Measurements from ENCODE around the gene ZKSCAN3.
"Not testable (repeated sequence)": the region's sequence is repeated elsewhere in the genome, so short reads cannot be mapped to it uniquely, and the experiment has no call there.

The ZKSCAN3 gene

GRCh38 chr6:28377879-28378278 lies 28.1 kb downstream of the ZKSCAN3 start:
- no peak for DNase-seq

GRCh38 chr6:28378644-28379043 lies 28.9 kb downstream of the ZKSCAN3 start:
- no peak for DNase-seq

DNA sequence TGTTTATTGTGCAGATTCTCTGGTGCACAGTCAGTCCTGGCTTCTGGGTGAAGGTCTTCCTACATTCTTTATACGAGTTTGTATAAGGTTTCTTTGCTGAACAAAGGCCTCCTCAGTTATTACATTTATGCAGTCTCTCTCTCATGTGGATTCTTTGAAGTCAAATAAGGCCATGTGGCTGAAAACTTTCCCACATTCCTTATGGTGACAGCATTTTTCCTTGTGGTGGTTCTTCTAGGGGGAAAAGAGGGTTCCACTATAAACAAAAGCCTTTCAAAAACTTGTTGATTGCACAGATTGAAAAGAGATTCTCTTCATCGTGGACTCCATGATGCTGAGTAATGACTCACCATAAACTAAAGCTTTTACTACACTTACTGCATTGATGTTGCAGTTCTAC lies 30.6 kb downstream of the ZKSCAN3 start:
- DNase-seq = no peak

GRCh38 chr6:28383235-28384142 lies 33.7 kb downstream of the ZKSCAN3 start:
- peak; percentile 36 to 82 for DNase-seq

DNA sequence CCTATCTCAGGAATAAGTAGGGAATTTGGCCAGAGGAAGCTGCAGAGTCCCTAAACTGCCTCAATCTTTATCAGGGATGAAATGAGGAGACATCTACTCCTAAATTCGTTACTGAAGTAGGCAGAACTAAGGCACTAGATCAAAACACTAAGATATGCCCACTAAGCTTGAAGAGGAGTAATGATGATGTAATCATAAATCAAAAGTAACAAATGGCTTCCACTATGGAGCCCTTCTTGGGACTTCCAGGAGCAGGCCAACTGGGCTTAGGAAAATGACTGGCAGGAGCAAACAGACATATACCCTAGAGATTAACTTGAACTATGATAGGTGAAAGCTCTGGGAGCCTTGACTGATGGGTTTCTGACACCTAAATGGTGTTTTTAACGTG lies 34.4 kb downstream of the ZKSCAN3 start:
- DNase-seq = no peak

GRCh38 chr6:28390688-28391087 lies 40.9 kb downstream of the ZKSCAN3 start:
- DNase-seq = no peak

GRCh38 chr6:28393912-28394662 lies 44.3 kb downstream of the ZKSCAN3 start:
- peak in 1 of 2 donors; percentile 2 for DNase-seq

- DNase-seq = no peak
Measured at GRCh38 chr6:28395918-28396317, 46.2 kb downstream of the ZKSCAN3 start.

DNA sequence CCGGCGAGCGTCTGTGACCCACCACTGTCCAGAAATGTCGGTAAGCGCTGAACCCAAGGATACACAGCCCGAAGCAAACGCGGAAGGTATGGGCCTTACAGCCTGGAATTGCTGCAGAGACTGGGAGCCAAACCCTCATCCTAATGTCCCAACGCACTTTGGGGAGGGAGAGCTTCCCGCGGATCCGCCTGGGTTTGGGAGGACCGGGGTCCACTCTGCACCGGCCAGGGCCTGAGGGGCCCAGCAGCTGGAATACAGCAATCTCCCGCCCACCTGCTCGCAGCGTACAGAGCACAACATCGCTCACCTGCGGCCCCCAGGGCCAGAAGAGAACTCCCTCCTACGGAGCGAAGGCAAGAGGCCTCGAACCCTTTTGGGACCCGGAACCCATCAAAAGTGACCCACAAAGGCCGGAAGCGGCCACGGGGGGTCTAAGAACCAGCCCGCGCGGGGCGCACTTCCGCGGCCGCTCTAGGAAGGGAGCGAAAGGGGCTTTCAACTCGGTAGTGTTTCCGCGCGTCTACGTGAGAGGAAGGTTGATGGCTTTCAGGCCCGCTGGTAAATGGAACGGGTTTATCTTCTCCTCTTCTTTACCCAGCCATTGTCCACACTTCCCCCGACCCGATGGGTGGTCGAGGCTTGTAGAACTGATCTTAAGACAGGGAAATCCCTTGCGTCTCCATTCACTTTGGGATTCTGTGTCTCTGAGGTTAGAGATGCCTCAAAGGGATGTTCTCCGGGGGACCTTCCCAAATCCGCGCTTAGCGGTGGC lies 49.8 kb downstream of the ZKSCAN3 start, which contains the start of gene ZSCAN12:
Gene ZSCAN12 (minus strand): TSS at position 398 of the 772 bp plus-strand sequence. CDS start 1,342 bp downstream, outside the sequence.
- DNase-seq = peak; percentile 88

DNA sequence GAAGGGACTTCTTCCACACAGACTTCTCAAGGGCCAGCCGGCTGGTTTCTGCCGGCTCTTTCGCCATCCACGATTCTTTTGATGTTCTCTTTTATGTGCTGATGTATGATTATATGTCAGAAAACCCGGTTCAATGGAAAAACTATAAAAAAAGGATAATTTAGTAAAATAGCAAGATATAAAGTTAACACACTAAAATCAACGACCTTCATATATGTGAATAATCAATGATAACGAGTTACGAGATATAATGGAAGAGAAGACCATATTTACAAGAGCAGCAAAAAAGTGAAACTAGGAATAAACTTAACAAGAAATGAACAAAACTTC lies 50.3 kb downstream of the ZKSCAN3 start:
- DNase-seq = no peak

DNA sequence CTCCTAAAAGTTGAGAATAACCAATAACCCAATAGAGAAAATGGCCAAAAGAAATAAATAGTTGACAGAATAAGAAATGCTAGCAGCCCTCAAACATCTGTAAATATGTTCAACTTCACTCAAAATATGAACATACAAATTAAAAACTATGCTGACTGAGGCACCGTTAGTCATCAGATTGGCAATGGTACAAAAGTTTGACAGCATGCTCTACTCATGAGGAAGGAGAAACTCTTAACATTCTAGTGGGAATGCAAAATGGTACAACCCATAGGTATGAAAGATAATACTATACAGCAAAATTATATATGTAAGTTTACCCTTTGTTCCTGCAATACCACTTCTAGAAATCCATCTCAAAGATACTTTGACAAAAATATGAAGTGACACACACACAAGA lies 51.4 kb downstream of the ZKSCAN3 start:
- no peak for DNase-seq

DNA sequence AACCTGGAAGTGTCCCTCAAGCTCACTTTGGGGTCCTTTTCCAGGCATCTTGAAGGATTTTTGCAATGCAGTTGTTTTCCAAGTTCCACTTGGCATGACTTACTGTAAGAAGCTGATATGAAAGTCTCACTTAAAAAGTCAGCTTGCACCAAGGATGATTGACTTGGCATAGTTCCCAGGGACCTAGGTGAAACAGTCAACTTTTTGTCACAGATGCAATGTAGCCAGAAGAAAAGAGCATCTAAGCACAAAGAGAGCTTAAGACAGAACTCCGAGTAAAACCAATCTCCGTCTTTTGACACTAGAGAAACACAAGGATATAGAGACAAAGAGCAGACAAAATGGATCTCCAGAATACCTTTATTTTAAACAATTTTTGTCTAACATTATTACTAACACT lies 52.5 kb downstream of the ZKSCAN3 start:
- no peak for DNase-seq

DNA sequence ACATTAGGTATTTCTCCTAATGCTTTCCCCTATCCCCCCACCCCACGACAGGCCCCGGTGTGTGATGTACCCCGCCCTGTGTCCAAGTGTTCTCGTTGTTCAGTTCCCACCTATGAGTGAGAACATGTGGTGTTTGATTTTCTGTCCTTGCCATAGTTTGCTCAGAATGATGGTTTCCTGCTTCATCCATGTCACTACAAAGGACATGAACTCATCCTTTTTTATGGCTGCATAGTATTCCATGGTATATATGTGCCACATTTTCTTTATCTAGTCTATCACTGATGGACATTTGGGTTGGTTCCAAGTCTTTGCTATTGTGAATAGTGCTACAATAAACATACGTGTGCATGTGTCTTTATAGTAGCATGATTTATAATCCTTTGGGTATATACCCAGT lies 54.2 kb downstream of the ZKSCAN3 start:
- not testable (repeated sequence) for DNase-seq

- no peak for DNase-seq
Measured at GRCh38 chr6:28407401-28407800, 57.7 kb downstream of the ZKSCAN3 start.

DNA sequence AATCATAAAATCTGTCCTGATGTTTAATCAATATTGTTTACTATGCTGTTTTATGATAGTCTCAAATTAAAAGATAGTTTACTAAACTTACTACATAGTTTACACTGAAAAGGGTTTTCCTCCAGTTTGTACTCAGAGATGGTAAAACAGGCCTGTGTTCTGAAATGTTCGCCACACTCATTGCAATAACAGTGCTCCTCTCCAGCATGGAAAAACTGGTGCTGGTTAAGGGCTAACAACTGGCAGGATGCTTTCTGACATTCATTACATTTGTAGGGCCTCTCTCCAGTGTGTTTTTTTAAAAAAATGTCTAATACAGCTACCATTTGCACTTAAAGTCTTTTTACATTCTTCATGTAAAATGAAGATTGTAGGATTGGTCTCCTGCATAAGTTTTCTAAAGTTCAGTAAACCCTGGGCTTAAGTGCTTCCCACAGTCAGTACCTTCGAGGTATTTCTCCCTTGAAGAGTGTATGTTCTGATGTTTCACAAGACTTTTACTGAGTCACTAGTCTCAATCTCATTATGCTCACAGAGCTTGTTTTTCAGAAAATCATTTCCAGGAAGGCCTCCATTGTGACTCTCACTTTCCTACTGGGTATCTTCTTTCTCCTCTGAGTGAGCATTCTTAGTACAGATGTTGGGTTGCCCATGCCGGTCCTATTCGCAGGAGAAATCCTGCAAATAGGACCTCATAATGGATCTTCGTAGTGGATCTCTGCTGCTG lies 58.5 kb downstream of the ZKSCAN3 start:
- DNase-seq = no peak

- DNase-seq = no peak
Measured at GRCh38 chr6:28410767-28411166, 61.0 kb downstream of the ZKSCAN3 start.

DNA sequence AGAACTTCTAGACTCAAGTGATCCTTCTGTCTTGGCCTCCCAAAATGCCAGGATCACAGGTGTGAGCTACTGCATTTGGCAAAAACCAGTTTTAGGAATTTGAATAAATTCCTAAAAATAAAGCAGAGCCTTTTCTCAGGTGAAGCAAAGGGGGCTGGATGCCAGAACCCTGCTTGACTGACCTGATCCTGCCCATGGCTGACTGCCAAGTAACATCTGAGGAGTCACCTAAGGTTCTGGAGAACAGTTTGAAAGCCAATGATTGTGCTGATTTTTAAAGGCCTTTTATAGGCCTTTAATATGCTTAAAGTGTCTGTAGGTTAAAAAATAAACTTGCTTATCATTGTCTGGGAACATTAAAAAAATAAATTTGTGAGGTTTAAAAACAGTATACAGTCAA lies 63.9 kb downstream of the ZKSCAN3 start:
- no peak for DNase-seq
